Lower leg skin (tissue), 3 donors: ENCODE measurements around the gene FMOD.

Experiments used
- CTCF ChIP-seq, 3 donors: fragments of 450-650 bp; IDR thresholded peaks; one replicate each; pipeline ENCODE4 v1.5.1; 2016; ENCODE audit warnings: antibody characterized with exemption in 3 of 3, mild to moderate bottlenecking in 3 of 3, moderate library complexity in 2 of 3
- POLR2A ChIP-seq, 2 donors: fragments of 450-650 bp; IDR thresholded peaks; one replicate each; pipeline ENCODE4 v1.6.1; 2016 to 2017; ENCODE audit warnings: antibody characterized with exemption in 2 of 2, mild to moderate bottlenecking in 1 of 2, moderate library complexity in 1 of 2

DNA sequence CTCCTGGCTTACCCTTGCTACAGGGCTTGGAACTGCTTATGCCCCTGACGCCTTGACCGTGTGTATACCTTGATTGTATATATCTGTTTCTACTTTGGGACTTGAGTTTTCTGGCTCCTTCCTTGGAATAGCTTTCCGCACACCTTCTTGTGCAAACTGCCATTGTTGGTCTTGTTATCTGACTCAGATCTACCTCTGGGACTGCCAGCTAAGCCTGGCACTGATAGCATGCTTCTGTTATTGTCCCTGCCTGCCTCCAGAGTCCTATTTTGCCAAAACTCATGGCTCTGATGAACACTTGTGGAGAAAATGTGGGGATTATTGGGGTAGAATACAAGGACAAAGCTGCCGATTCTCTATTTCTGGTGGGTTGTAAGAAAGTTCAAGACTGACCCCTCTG lies 15.4 kb downstream of the FMOD start:
- TF ChIP-seq CTCF (IDR thresholded peaks at IDR 0.05) (no peak), POLR2A (IDR thresholded peaks at IDR 0.05) (no peak)
